Endothelial cell of umbilical vein (primary cell): Measurements from ENCODE around the gene TRAPPC3. TPM values are rescaled to one million over a fixed set of nuclear protein-coding genes. Genes with fewer than 3 reads are reported as not detected.

Source experiments
- BruUV-seq: library from RNA; stranded (reverse); fragments of 400-500 nt; replicated peaks from 2 replicates; lab custom pipeline; 2021; lab: Mats Ljungman, UMichigan
- CTCF ChIA-PET: fragments of 300-600, 350-600 bp; sonication (Branson Sonifier 250); formaldehyde crosslinking; loops from one replicate; lab custom pipeline; 2021; ENCODE audit warnings: antibody characterized with exemption, inconsistent platforms; lab: Charles Lee
- POLR2A ChIA-PET: fragments of 300-600, 350-600 bp; sonication (Branson Sonifier 250); formaldehyde crosslinking; loops from one replicate; lab custom pipeline; 2021; ENCODE audit warnings: antibody characterized with exemption, inconsistent platforms; lab: Charles Lee
- DNase-seq: peaks from one replicate; pipeline ENCODE4 v3.0.0-alpha.2; 2011; ENCODE audit warnings: low read depth, low spot score
- FAIRE-seq: peaks from 2 replicates; lab custom pipeline; 2011; peaks lifted over from hg19 to GRCh38; lab: Jason Lieb, UNC
- H2AFZ ChIP-seq: 2 replicates; pipeline ENCODE4 v1.6.0; 2012; ENCODE audit warnings: low read depth, low read length, control low read depth, inconsistent platforms
- H3K27ac ChIP-seq: 2 replicates; pipeline ENCODE4 v1.5.1; 2011; ENCODE audit warnings: low read depth, mild to moderate bottlenecking, control low read depth, low read length, moderate library complexity; ENCODE audit not compliant: insufficient read depth
- H3K27me3 ChIP-seq, 2 experiments: 2 replicates each; pipeline versions ENCODE4 v1.6.0 to v1.6.1; 2011; ENCODE audit warnings: low read length in 2 of 2, mixed read lengths in 1 of 2; ENCODE audit not compliant: control insufficient read depth in 2 of 2, insufficient read depth in 2 of 2
- H3K36me3 ChIP-seq, 2 experiments: 2 replicates in 1 of 2; 3 replicates in 1 of 2; pipeline ENCODE4 v1.5.1; 2011; ENCODE audit warnings: low read length in 2 of 2, mild to moderate bottlenecking in 1 of 2, moderate library complexity in 1 of 2; ENCODE audit not compliant: control insufficient read depth in 2 of 2, insufficient read depth in 2 of 2; ENCODE audit errors: extremely low read depth in 1 of 2
- H3K4me1 ChIP-seq: 3 replicates; pipeline ENCODE4 v1.5.1; 2011; ENCODE audit warnings: mild to moderate bottlenecking, low read length; ENCODE audit not compliant: control insufficient read depth, insufficient read depth; ENCODE audit errors: extremely low read depth
- H3K4me2 ChIP-seq: 2 replicates; pipeline ENCODE4 v1.6.1; 2011; ENCODE audit warnings: low read length, control low read depth, mixed read lengths; ENCODE audit not compliant: insufficient read depth
- H3K4me3 ChIP-seq, 3 experiments: fragments of 200-600 bp in 1 of 3; sonication (generic), shearing (Covaris generic) in 1 of 3; replicated peaks in 1 of 3; 2 replicates each; pipeline ENCODE4 v1.5.1; 2011 to 2016; ENCODE audit warnings: control low read depth in 3 of 3, low read length in 3 of 3, mild to moderate bottlenecking in 2 of 3, inconsistent platforms in 1 of 3, low read depth in 1 of 3, moderate library complexity in 1 of 3; ENCODE audit not compliant: insufficient read depth in 1 of 3
- H3K79me2 ChIP-seq: 2 replicates; pipeline ENCODE4 v1.6.0; 2012; ENCODE audit warnings: low read length, inconsistent platforms; ENCODE audit not compliant: control insufficient read depth, insufficient read depth
- H3K9ac ChIP-seq: replicated peaks from 2 replicates; pipeline ENCODE3; 2011; ENCODE audit warnings: low read length, control low read depth; ENCODE audit not compliant: insufficient read depth; ENCODE audit errors: extremely low read depth
- H3K9me1 ChIP-seq: replicated peaks from 3 replicates; pipeline ENCODE4 v1.6.0; 2011; ENCODE audit warnings: mild to moderate bottlenecking, low read length; ENCODE audit not compliant: control insufficient read depth, insufficient read depth; ENCODE audit errors: extremely low read depth
- H3K9me3 ChIP-seq: replicated peaks from 2 replicates; pipeline ENCODE4 v1.5.1; 2012; ENCODE audit warnings: low read length, inconsistent platforms; ENCODE audit not compliant: control insufficient read depth, insufficient read depth
- H4K20me1 ChIP-seq: replicated peaks from 2 replicates; pipeline ENCODE3; 2011; ENCODE audit warnings: mild to moderate bottlenecking, low read length; ENCODE audit not compliant: control insufficient read depth, insufficient read depth; ENCODE audit errors: extremely low read depth
- EZH2 ChIP-seq: IDR thresholded peaks from 2 replicates; pipeline ENCODE4 v1.6.1; 2012; ENCODE audit warnings: borderline replicate concordance, low read depth, mild to moderate bottlenecking, moderate library complexity, low read length, inconsistent platforms; ENCODE audit not compliant: severe bottlenecking
- MAX ChIP-seq: IDR thresholded peaks from 2 replicates; pipeline ENCODE4 v1.6.1; 2011; ENCODE audit not compliant: insufficient read depth, insufficient read length
- MYC ChIP-seq: IDR thresholded peaks from one replicate; pipeline ENCODE4 v1.6.1; 2011; ENCODE audit warnings: mild to moderate bottlenecking, low read depth, low read length
- POLR2A ChIP-seq: IDR thresholded peaks from 2 replicates; pipeline ENCODE4 v1.6.1; 2012; ENCODE audit warnings: low read depth, mild to moderate bottlenecking, control low read depth, low read length
- POLR2AphosphoS5 ChIP-seq: IDR thresholded peaks from 2 replicates; pipeline ENCODE4 v1.6.1; 2012; ENCODE audit warnings: low read depth, mild to moderate bottlenecking, control low read depth, low read length, moderate library complexity; ENCODE audit not compliant: insufficient read depth
- dilution Hi-C: fragments of 300-500 bp; cut with MboI; formaldehyde crosslinking; loops from one replicate; pipeline ENCODE4 v1.15.0; 2019; ENCODE audit warnings: low sequenced_read_pairs; ENCODE audit not compliant: extremely low pct_ligation_motif_present
- intact Hi-C: fragments of 100-400 bp; cut with micrococcal nuclease; formaldehyde crosslinking; loops from one replicate; pipeline ENCODE4 v1.10.0; 2022
- polyA plus RNA-seq, 4 experiments: library from polyadenylated mRNA; depleted of rRNA in 3 of 4; stranded (reverse) in 3 of 4; unstranded in 1 of 4; fragments of >200 nt; gene quantifications; 2 replicates each; pipeline versions ENCODE4 v1.2.1 to v1.2.3, GENCODE V29; 2011 to 2012; ENCODE audit warnings: missing spikeins in 1 of 4
- total RNA-seq: library from RNA; stranded (reverse); gene quantifications from 2 replicates; pipeline ENCODE4 v1.2.3, GENCODE V29; 2021

TRAPPC3 gene
- total and polyA plus RNA-seq, 2 donors (not counting 3 experiments of a cell fraction or from before 2014, with no cell fraction given), result 93.4 to 125 TPM

DNA sequence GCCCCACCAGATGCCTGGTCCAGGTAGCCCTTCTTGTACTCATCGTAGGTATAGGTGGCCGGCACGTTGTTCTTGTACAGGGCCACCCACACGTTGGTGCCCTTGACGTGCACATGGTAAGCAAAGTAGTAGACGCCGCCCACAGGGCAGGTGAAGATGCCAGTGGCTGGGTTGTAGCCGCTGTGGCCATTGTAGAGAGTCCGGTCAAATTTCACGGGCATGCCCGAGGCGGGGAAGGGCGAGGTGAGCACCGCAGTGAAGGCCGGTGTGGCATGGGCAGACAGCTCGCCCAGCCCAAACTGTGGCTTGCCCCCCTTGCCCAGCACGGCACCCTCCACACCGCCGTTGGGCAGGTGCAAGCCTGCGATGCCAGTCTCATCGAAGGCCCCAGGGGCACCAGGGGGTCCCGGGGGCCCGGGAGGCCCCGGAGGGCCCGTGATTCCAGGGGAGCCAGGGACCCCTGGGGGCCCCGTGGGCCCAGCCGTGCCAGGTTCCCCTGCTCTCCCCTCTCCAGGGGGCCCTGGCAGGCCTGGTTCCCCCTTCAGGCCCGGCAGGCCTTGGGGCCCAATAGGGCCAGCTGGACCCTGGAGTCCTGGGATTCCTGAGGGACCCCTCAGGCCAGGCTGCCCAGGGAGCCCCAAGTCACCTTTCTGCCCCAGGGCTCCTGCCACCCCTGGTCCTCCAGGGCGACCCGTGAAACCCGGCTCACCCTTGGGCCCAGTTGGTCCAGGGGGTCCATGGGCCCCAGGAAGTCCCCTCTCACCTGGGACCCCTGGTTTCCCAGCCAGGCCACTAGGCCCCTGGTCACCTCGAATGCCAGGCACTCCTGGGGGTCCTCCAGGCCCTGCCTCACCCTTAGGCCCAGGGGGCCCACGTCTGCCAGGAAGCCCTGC lies 51.3 kb downstream of the TRAPPC3 start:
- Histone ChIP-seq H3K9ac (no peak overlapping the region), H3K4me1 (no peaks in the 10 kb centered on the region), H3K4me2 (no peak overlapping the region), H3K9me1 (no peaks in the 10 kb centered on the region), H4K20me1 (no peaks in the 10 kb centered on the region), H3K9me3 (no peaks in the 10 kb centered on the region), H3K36me3 (peaks cover 9 to 18% of the 10 kb centered on the region in 2 experiments), H3K79me2 (no peaks in the 10 kb centered on the region), H3K27ac (no peak overlapping the region), H3K27me3 (no peaks in the 10 kb centered on the region), H2AFZ (no peak overlapping the region), H3K4me3 (no peak overlapping the region)
- DNase-seq (no peak), FAIRE-seq (no peak)
- POLR2A ChIA-PET, result no interaction called here
- intact Hi-C loops (no loop called here), dilution Hi-C loops (no loop called here)
- no peak for TF ChIP-seq MAX
- TF ChIP-seq POLR2A, result no peak
- TF ChIP-seq EZH2, result no peak
- no peak for TF ChIP-seq MYC
- no peak for TF ChIP-seq POLR2AphosphoS5
- BruUV-seq, result no TSS peak
- CTCF ChIA-PET, result interaction anchor here (0.6 to 13.8 kb wide), 12 partner anchors 31 to 352 kb away, joined by 3 to 233 read pairs (median 4); partner anchors contain the start of genes OSCP1 and TRAPPC3
